HFFc6 (cell line): ENCODE measurements around the gene NBR1. TPM values are rescaled to one million over a fixed set of nuclear protein-coding genes. Genes with fewer than 3 reads are reported as not detected.
"Not testable (repeated sequence)": the region's sequence is repeated elsewhere in the genome, so short reads cannot be mapped to it uniquely, and the experiment has no call there.

ENCODE experiments used
- DNase-seq: peaks from one replicate; pipeline ENCODE4 v3.0.0-alpha.2; 2018
- H3K27ac Mint-ChIP-seq: 2 replicates; pipeline ENCODE4 v1.8.0; 2020; ENCODE audit warnings: mild to moderate bottlenecking, mixed read lengths
- H3K27me3 Mint-ChIP-seq: 2 replicates; pipeline ENCODE4 v1.8.0; 2021; ENCODE audit warnings: mild to moderate bottlenecking, moderate library complexity, mixed read lengths; ENCODE audit not compliant: insufficient read depth
- H3K36me3 Mint-ChIP-seq: 2 replicates; pipeline ENCODE4 v1.8.0; 2021; ENCODE audit warnings: low read depth, mixed read lengths
- H3K4me1 Mint-ChIP-seq: 2 replicates; pipeline ENCODE4 v1.8.0; 2020; ENCODE audit warnings: low read depth, mixed read lengths
- H3K4me3 Mint-ChIP-seq: 2 replicates; pipeline ENCODE4 v1.8.0; 2020; ENCODE audit warnings: mild to moderate bottlenecking, moderate library complexity, mixed read lengths
- H3K9me3 Mint-ChIP-seq: 2 replicates; pipeline ENCODE4 v1.8.0; 2020; ENCODE audit warnings: mild to moderate bottlenecking, mixed read lengths
- total RNA-seq, 6 experiments: library from RNA; stranded (reverse); fragmentation: NEBNext Ultra II Directional; extraction: Animal tissue kit (Norgen Biotek cat#: 25700); gene quantifications; 2 replicates in 1 of 6; 3 replicates in 5 of 6; pipeline ENCODE4 v1.2.3, GENCODE V29; 2021
- TF ChIP-seq, protein P1 (sequence below): fragments of 200-600 bp; sonication (generic); IDR thresholded peaks from 2 replicates; pipeline ENCODE4 v1.5.0; 2021; ENCODE audit warnings: antibody characterized with exemption, mild to moderate bottlenecking

The NBR1 gene
- total RNA-seq, 6 experiments from 2014 or later: 104 to 123 (median 118) TPM

DNA sequence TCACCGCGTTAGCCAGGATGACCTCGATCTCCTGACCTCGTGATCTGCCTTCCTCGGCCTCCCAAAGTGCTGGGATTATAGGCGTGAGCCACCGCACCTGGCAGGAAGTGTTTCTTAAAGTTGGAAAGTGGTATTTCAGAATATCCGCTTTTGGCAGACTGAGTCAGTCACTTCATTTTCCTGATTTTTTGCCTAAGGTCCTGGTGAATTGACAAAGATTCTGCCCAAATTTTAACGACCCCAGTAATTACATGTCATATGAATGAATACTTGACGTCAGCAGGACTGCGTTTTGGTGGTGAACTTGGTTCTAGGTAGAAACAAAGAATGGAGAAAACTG is 41.4 kb upstream of the NBR1 start:
- no peak for DNase-seq
- Mint-ChIP-seq H3K27ac (no peak overlapping the region), H3K36me3 (peaks cover 19% of the 10 kb centered on the region), H3K4me3 (no peak overlapping the region), H3K4me1 (peaks cover 17% of the 10 kb centered on the region), H3K27me3 (peaks cover 5% of the 10 kb centered on the region), H3K9me3 (peaks cover 5% of the 10 kb centered on the region; the same call in 1 of the 2 replicates)
- TF ChIP-seq, protein P1, sequence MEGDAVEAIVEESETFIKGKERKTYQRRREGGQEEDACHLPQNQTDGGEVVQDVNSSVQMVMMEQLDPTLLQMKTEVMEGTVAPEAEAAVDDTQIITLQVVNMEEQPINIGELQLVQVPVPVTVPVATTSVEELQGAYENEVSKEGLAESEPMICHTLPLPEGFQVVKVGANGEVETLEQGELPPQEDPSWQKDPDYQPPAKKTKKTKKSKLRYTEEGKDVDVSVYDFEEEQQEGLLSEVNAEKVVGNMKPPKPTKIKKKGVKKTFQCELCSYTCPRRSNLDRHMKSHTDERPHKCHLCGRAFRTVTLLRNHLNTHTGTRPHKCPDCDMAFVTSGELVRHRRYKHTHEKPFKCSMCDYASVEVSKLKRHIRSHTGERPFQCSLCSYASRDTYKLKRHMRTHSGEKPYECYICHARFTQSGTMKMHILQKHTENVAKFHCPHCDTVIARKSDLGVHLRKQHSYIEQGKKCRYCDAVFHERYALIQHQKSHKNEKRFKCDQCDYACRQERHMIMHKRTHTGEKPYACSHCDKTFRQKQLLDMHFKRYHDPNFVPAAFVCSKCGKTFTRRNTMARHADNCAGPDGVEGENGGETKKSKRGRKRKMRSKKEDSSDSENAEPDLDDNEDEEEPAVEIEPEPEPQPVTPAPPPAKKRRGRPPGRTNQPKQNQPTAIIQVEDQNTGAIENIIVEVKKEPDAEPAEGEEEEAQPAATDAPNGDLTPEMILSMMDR: no peak

DNA sequence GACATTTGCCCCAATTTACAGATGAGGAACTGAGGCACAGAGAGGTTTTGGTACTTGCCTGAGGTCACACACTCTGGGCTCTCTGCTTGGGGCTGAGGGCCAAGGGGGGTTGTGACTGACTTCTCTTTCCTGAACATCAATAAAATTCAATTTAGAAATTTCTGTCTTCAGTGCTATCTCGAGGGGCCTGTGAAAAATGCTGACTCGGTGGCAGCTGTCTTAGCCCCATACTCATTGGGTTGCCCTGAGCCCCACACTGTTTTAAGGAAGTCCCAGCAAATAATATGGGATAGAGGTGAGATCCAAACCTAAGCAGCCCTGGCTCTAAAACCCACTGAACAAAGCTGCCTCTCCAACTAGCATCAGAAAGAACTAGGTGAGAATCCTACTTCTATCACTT is 38.9 kb upstream of the NBR1 start:
- H3K9me3 Mint-ChIP-seq: peaks cover 5% of the 10 kb centered on the region; the same call in 1 of the 2 replicates
- DNase-seq: no peak
- 0 out of 2 replicates have a peak, but pooled peaks cover 10% of the 10 kb centered on the region for H3K4me1 Mint-ChIP-seq
- H3K4me3 Mint-ChIP-seq: no peak overlapping the region
- H3K27ac Mint-ChIP-seq: no peak overlapping the region
- TF ChIP-seq, protein P1: no peak
- H3K36me3 Mint-ChIP-seq: peaks cover 11% of the 10 kb centered on the region
- no peaks in the 10 kb centered on the region for H3K27me3 Mint-ChIP-seq

GRCh38 chr17:43133439-43133838 is 37.6 kb upstream of the NBR1 start:
- not testable (repeated sequence) for H3K4me1 Mint-ChIP-seq, H3K27ac Mint-ChIP-seq, H3K27me3 Mint-ChIP-seq, H3K36me3 Mint-ChIP-seq, DNase-seq, H3K9me3 Mint-ChIP-seq, H3K4me3 Mint-ChIP-seq

- Mint-ChIP-seq H3K27ac (no peak overlapping the region), H3K4me3 (no peak overlapping the region), H3K27me3 (no peaks in the 10 kb centered on the region), H3K36me3 (no peaks in the 10 kb centered on the region; the same call in 1 of the 2 replicates), H3K9me3 (no peaks in the 10 kb centered on the region), H3K4me1 (no peaks in the 10 kb centered on the region)
- DNase-seq: no peak
- TF ChIP-seq, protein P1: no peak
Observed at GRCh38 chr17:43134774-43135453, 36.1 kb upstream of the NBR1 start.

DNA sequence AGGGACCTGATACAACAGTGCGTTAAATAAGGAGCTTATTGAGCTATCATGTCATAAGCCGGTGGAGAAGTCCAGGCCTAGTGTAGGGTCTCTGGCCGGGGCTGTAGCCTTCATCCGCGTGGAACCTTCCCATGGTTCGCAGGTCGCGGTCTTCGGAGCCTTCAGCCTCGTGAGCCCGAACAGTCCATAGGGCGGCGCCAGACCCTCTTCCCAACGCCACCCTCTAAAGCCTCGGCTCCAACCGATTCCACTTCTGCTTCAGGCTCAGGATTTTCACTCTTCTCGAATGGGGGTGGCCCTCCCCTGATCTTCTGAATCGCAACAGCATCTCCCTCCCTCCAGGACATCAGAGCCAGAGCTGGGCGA is 35.6 kb upstream of the NBR1 start:
- H3K36me3 Mint-ChIP-seq: no peaks in the 10 kb centered on the region; the same call in 1 of the 2 replicates
- H3K4me3 Mint-ChIP-seq: no peak overlapping the region
- no peak overlapping the region for H3K27ac Mint-ChIP-seq
- TF ChIP-seq, protein P1: no peak
- no peaks in the 10 kb centered on the region for H3K9me3 Mint-ChIP-seq
- H3K4me1 Mint-ChIP-seq: no peaks in the 10 kb centered on the region
- H3K27me3 Mint-ChIP-seq: no peaks in the 10 kb centered on the region
- no peak for DNase-seq

DNA sequence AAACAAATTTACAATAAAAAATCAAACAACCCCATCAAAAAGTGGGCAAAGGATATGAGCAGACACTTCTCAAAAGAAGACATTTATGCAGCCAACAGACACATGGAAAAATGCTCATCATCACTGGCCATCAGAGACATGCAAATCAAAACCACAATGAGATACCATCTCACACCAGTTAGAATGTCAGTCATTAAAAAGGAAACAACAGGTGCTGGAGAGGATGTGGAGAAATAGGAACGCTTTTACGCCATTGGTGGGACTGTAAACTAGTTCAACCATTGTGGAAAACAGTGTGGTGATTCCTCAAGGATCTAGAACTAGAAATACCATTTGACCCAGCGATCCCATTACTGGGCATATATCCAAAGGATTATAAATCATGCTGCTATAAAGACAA is 34.4 kb upstream of the NBR1 start:
- H3K27ac Mint-ChIP-seq, H3K36me3 Mint-ChIP-seq, H3K4me3 Mint-ChIP-seq, DNase-seq, H3K27me3 Mint-ChIP-seq, H3K4me1 Mint-ChIP-seq, H3K9me3 Mint-ChIP-seq: not testable (repeated sequence)

DNA sequence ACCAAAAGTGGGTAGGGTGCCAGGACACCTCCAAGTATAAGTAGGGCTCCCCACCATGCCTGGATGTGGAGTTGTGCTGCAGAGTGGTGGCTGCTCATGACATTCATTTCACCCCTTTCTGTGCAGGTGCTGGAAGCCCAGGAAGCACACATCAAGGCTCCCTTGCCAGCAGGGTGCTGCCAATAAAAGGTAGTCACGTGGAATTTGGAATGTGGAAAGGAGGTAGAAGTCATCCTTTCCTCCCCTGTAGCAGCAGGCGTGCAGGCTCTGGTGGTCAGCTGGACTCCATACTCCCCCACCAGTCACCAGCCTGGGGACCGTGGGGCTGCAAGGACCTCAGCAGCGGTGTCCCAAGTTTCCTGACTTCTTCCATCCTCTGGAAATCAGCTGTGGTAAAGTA is 32.5 kb upstream of the NBR1 start:
- H3K9me3 Mint-ChIP-seq, H3K4me3 Mint-ChIP-seq, DNase-seq, H3K4me1 Mint-ChIP-seq, H3K27me3 Mint-ChIP-seq, H3K27ac Mint-ChIP-seq, H3K36me3 Mint-ChIP-seq: not testable (repeated sequence)
